Hindlimb muscle (tissue), 1 donor: ENCODE results near the gene IGFBP1. TPM values are rescaled to one million over a fixed set of nuclear protein-coding genes. Genes with fewer than 3 reads are reported as not detected.
"Not testable (repeated sequence)": the region's sequence is repeated elsewhere in the genome, so short reads cannot be mapped to it uniquely, and the experiment has no call there.

Experiments
- DNase-seq: peaks from one replicate; pipeline ENCODE4 v3.0.0-alpha.2; 2013
- polyA plus RNA-seq: library from polyadenylated mRNA; unstranded; fragments of 120-200 nt; gene quantifications from one replicate; pipeline ENCODE4 v1.2.1, GENCODE V29; 2013; ENCODE audit not compliant: insufficient read length

The IGFBP1 gene
- not detected for polyA plus RNA-seq

- DNase-seq = peak; percentile 34
Observed at GRCh38 chr7:45888185-45888992, at the start of gene IGFBP1. Gene IGFBP1 (plus strand): TSS chr7:45888488. CDS start chr7:45888653, 165 bp downstream.

GRCh38 chr7:45838852-45839251 is 49.4 kb upstream of the IGFBP1 start:
- DNase-seq = not testable (repeated sequence)

- DNase-seq = not testable (repeated sequence)
Observed at GRCh38 chr7:45841926-45842717, 46.2 kb upstream of the IGFBP1 start.

GRCh38 chr7:45846536-45846935 is 41.8 kb upstream of the IGFBP1 start:
- not testable (repeated sequence) for DNase-seq

- DNase-seq = not testable (repeated sequence)
Observed at GRCh38 chr7:45848734-45849133, 39.6 kb upstream of the IGFBP1 start.

GRCh38 chr7:45852984-45853383 is 35.3 kb upstream of the IGFBP1 start:
- not testable (repeated sequence) for DNase-seq

GRCh38 chr7:45853491-45853890 is 34.8 kb upstream of the IGFBP1 start:
- DNase-seq = not testable (repeated sequence)

GRCh38 chr7:45855680-45856079 is 32.6 kb upstream of the IGFBP1 start:
- not testable (repeated sequence) for DNase-seq

- DNase-seq = not testable (repeated sequence)
Observed at GRCh38 chr7:45856888-45857287, 31.4 kb upstream of the IGFBP1 start.

GRCh38 chr7:45863715-45864114 is 24.6 kb upstream of the IGFBP1 start:
- DNase-seq = no peak

- no peak for DNase-seq
Observed at GRCh38 chr7:45865594-45866410, 22.5 kb upstream of the IGFBP1 start.

- DNase-seq = no peak
Observed at GRCh38 chr7:45867471-45867870, 20.8 kb upstream of the IGFBP1 start.

GRCh38 chr7:45869426-45869825 is 18.9 kb upstream of the IGFBP1 start:
- no peak for DNase-seq

- DNase-seq = no peak
Observed at GRCh38 chr7:45872116-45873034, 15.9 kb upstream of the IGFBP1 start.

GRCh38 chr7:45873035-45873354 is 15.3 kb upstream of the IGFBP1 start, which contains the start of gene CCDC201:
Gene CCDC201 (minus strand): TSS chr7:45873082. CDS start chr7:45873007, 75 bp downstream.
- no peak for DNase-seq

GRCh38 chr7:45873355-45873754 is 14.9 kb upstream of the IGFBP1 start:
- no peak for DNase-seq

- no peak for DNase-seq
Observed at GRCh38 chr7:45874408-45875131, 13.7 kb upstream of the IGFBP1 start.

GRCh38 chr7:45876519-45876918 is 11.8 kb upstream of the IGFBP1 start:
- DNase-seq = no peak

GRCh38 chr7:45878457-45879144 is 9.7 kb upstream of the IGFBP1 start:
- DNase-seq = no peak

GRCh38 chr7:45880433-45880860 is 7.8 kb upstream of the IGFBP1 start:
- no peak for DNase-seq
